Adipocyte (in vitro differentiated cells): ENCODE measurements around the gene LLGL1.

Experiments
- DNase-seq: peaks from one replicate; pipeline ENCODE4 v3.0.0-alpha.2; 2015; ENCODE audit warnings: low read depth
- H3K27me3 ChIP-seq: replicated peaks from 2 replicates; pipeline ENCODE4 v1.7.0; 2013; ENCODE audit warnings: mild to moderate bottlenecking, low read length, moderate library complexity; ENCODE audit not compliant: control insufficient read depth, insufficient read depth
- H3K36me3 ChIP-seq: 2 replicates; pipeline ENCODE4 v1.7.0; 2013; ENCODE audit warnings: low read length, mild to moderate bottlenecking, moderate library complexity; ENCODE audit not compliant: control insufficient read depth, insufficient read depth, severe bottlenecking
- H3K4me1 ChIP-seq: 2 replicates; pipeline ENCODE4 v1.7.0; 2013; ENCODE audit warnings: mild to moderate bottlenecking, low read length, moderate library complexity; ENCODE audit not compliant: control insufficient read depth, insufficient read depth
- H3K4me3 ChIP-seq: 2 replicates; pipeline ENCODE4 v1.7.0; 2013; ENCODE audit warnings: mild to moderate bottlenecking, low read length, moderate library complexity
- H3K9ac ChIP-seq: 2 replicates; pipeline ENCODE4 v1.7.0; 2013; ENCODE audit warnings: mild to moderate bottlenecking, low read length, moderate library complexity
- H3K9me3 ChIP-seq: 2 replicates; pipeline ENCODE4 v1.7.0; 2013; ENCODE audit warnings: mild to moderate bottlenecking, low read length, moderate library complexity; ENCODE audit not compliant: control insufficient read depth

LLGL1 gene

GRCh38 chr17:18261146-18261515, 35.7 kb downstream of the LLGL1 start:
- H3K9ac ChIP-seq: peak overlapping the region; percentile 95
- no peaks in the 10 kb centered on the region for H3K9me3 ChIP-seq
- DNase-seq: peak; percentile 75
- H3K36me3 ChIP-seq: peaks cover 27% of the 10 kb centered on the region
- peaks cover 33% of the 10 kb centered on the region for H3K4me1 ChIP-seq
- H3K27me3 ChIP-seq: no peaks in the 10 kb centered on the region
- peak overlapping the region; percentile 95 for H3K4me3 ChIP-seq

GRCh38 chr17:18261659-18262058, 36.2 kb downstream of the LLGL1 start:
- peaks cover 32% of the 10 kb centered on the region for H3K4me1 ChIP-seq
- peaks cover 22% of the 10 kb centered on the region for H3K36me3 ChIP-seq
- H3K27me3 ChIP-seq: no peaks in the 10 kb centered on the region
- H3K9ac ChIP-seq: peak overlapping the region; percentile 95
- no peaks in the 10 kb centered on the region for H3K9me3 ChIP-seq
- no peak for DNase-seq
- peak overlapping the region; percentile 95 for H3K4me3 ChIP-seq

GRCh38 chr17:18262111-18262510, 36.7 kb downstream of the LLGL1 start:
- H3K9me3 ChIP-seq: no peaks in the 10 kb centered on the region
- no peak overlapping the region for H3K4me3 ChIP-seq
- peaks cover 28% of the 10 kb centered on the region for H3K4me1 ChIP-seq
- no peak for DNase-seq
- peak overlapping the region; percentile 95 for H3K9ac ChIP-seq
- peaks cover 22% of the 10 kb centered on the region for H3K36me3 ChIP-seq
- H3K27me3 ChIP-seq: no peaks in the 10 kb centered on the region

GRCh38 chr17:18262641-18263040, 37.2 kb downstream of the LLGL1 start:
- Histone ChIP-seq H3K4me1 (peaks cover 24% of the 10 kb centered on the region), H3K36me3 (peaks cover 22% of the 10 kb centered on the region), H3K9ac (no peak overlapping the region), H3K9me3 (no peaks in the 10 kb centered on the region), H3K4me3 (no peak overlapping the region), H3K27me3 (no peaks in the 10 kb centered on the region)
- no peak for DNase-seq

GRCh38 chr17:18263885-18264682, 38.6 kb downstream of the LLGL1 start:
- Histone ChIP-seq H3K4me1 (peaks cover 26% of the 10 kb centered on the region), H3K36me3 (peaks cover 22% of the 10 kb centered on the region), H3K9ac (no peak overlapping the region), H3K9me3 (no peaks in the 10 kb centered on the region), H3K27me3 (no peaks in the 10 kb centered on the region), H3K4me3 (no peak overlapping the region)
- no peak for DNase-seq

GRCh38 chr17:18267366-18267765, 41.9 kb downstream of the LLGL1 start:
- peaks cover 22% of the 10 kb centered on the region for H3K36me3 ChIP-seq
- no peak for DNase-seq

GRCh38 chr17:18267927-18268711, 42.7 kb downstream of the LLGL1 start:
- DNase-seq: no peak
- no peaks in the 10 kb centered on the region for H3K9me3 ChIP-seq
- H3K4me1 ChIP-seq: peaks cover 7% of the 10 kb centered on the region
- H3K27me3 ChIP-seq: no peaks in the 10 kb centered on the region
- peaks cover 24% of the 10 kb centered on the region for H3K36me3 ChIP-seq
- H3K4me3 ChIP-seq: no peak overlapping the region
- no peak overlapping the region for H3K9ac ChIP-seq

More at GRCh38 chr17:18267366-18267765, 41.9 kb downstream of the LLGL1 start:
- Histone ChIP-seq H3K4me3 (no peak overlapping the region), H3K9ac (no peak overlapping the region), H3K27me3 (no peaks in the 10 kb centered on the region), H3K9me3 (no peaks in the 10 kb centered on the region), H3K4me1 (peaks cover 7% of the 10 kb centered on the region)

- no peak overlapping the region for H3K9ac ChIP-seq
- H3K9me3 ChIP-seq: no peaks in the 10 kb centered on the region
- no peaks in the 10 kb centered on the region for H3K27me3 ChIP-seq
- DNase-seq: no peak
- peaks cover 19% of the 10 kb centered on the region for H3K36me3 ChIP-seq
- peaks cover 7% of the 10 kb centered on the region for H3K4me1 ChIP-seq
- H3K4me3 ChIP-seq: no peak overlapping the region
These were observed 44.9 kb downstream of the LLGL1 start for GRCh38 chr17:18270046-18270931.

- H3K4me3 ChIP-seq: no peak overlapping the region
- no peaks in the 10 kb centered on the region for H3K27me3 ChIP-seq
- H3K36me3 ChIP-seq: peaks cover 64% of the 10 kb centered on the region
- peaks cover 18% of the 10 kb centered on the region for H3K4me1 ChIP-seq
- no peak overlapping the region for H3K9ac ChIP-seq
- DNase-seq: no peak
- H3K9me3 ChIP-seq: no peaks in the 10 kb centered on the region
These were observed 51.6 kb downstream of the LLGL1 start for GRCh38 chr17:18277076-18277475.

GRCh38 chr17:18278867-18279266, 53.4 kb downstream of the LLGL1 start:
- H3K27me3 ChIP-seq: no peaks in the 10 kb centered on the region
- H3K4me3 ChIP-seq: no peak overlapping the region
- H3K36me3 ChIP-seq: peaks cover 72% of the 10 kb centered on the region
- H3K9me3 ChIP-seq: no peaks in the 10 kb centered on the region
- no peak overlapping the region for H3K9ac ChIP-seq
- peaks cover 18% of the 10 kb centered on the region for H3K4me1 ChIP-seq
- no peak for DNase-seq

GRCh38 chr17:18280249-18280648, 54.8 kb downstream of the LLGL1 start:
- peaks cover 18% of the 10 kb centered on the region for H3K4me1 ChIP-seq
- H3K9ac ChIP-seq: no peak overlapping the region
- H3K36me3 ChIP-seq: peaks cover 69% of the 10 kb centered on the region
- no peaks in the 10 kb centered on the region for H3K27me3 ChIP-seq
- no peaks in the 10 kb centered on the region for H3K9me3 ChIP-seq
- no peak overlapping the region for H3K4me3 ChIP-seq
- no peak for DNase-seq
